WTC11 (cell line): Measurements from ENCODE around the gene EIF6. TPM values are rescaled to one million over a fixed set of nuclear protein-coding genes. Genes with fewer than 3 reads are reported as not detected.
A peak's percentile ranks its signal among the peaks of the same experiment; 100 is the strongest.

Source experiments
- ATAC-seq: fragments of 200-7000 bp; cut with Tn5 transposase; 2 replicates; pipeline ENCODE4 v1.10.0; 2021; ENCODE audit warnings: mild to moderate bottlenecking, moderate library complexity
- CTCF ChIA-PET: fragments of 300-600 bp; sonication (Branson Sonifier 250); formaldehyde crosslinking; loops from one replicate; lab custom pipeline; 2021; ENCODE audit warnings: antibody characterized with exemption; lab: Charles Lee
- POLR2A ChIA-PET: fragments of 350-600 bp; sonication (Branson Sonifier 250); formaldehyde crosslinking; loops from one replicate; lab custom pipeline; 2021; ENCODE audit warnings: antibody characterized with exemption; lab: Charles Lee
- DNase-seq: peaks from one replicate; pipeline ENCODE4 v3.0.0; 2021; ENCODE audit warnings: low spot score
- H3K27ac Mint-ChIP-seq: 2 replicates; pipeline ENCODE4 v1.8.0; 2021; ENCODE audit warnings: mixed read lengths
- H3K27me3 Mint-ChIP-seq: 2 replicates; pipeline ENCODE4 v1.8.0; 2021; ENCODE audit warnings: low read depth, mild to moderate bottlenecking, moderate library complexity, mixed read lengths
- H3K36me3 Mint-ChIP-seq: 2 replicates; pipeline ENCODE4 v1.8.0; 2021; ENCODE audit warnings: mixed read lengths
- H3K4me1 Mint-ChIP-seq: 2 replicates; pipeline ENCODE4 v1.8.0; 2022; ENCODE audit warnings: mixed read lengths
- H3K4me3 Mint-ChIP-seq: 2 replicates; pipeline ENCODE4 v1.8.0; 2021; ENCODE audit warnings: mild to moderate bottlenecking, moderate library complexity, mixed read lengths
- H3K9me3 Mint-ChIP-seq: 2 replicates; pipeline ENCODE4 v1.8.0; 2021; ENCODE audit warnings: mixed read lengths
- CBFB ChIP-seq: sonication (generic); formaldehyde crosslinking; IDR thresholded peaks from 2 replicates; pipeline ENCODE4 v1.8.1; 2022; ENCODE audit warnings: mild to moderate bottlenecking, low read depth, missing genetic modification reagents
- CREM ChIP-seq: sonication (generic); formaldehyde crosslinking; IDR thresholded peaks from 2 replicates; pipeline ENCODE4 v1.8.1; 2022; ENCODE audit warnings: mild to moderate bottlenecking, missing genetic modification reagents, moderate library complexity
- FOXJ3 ChIP-seq: sonication (generic); formaldehyde crosslinking; IDR thresholded peaks from 2 replicates; pipeline ENCODE4 v1.9.0; 2021; ENCODE audit warnings: missing genetic modification reagents, mild to moderate bottlenecking, borderline replicate concordance
- HMGA2 ChIP-seq: fragments of 250-450 bp; sonication (Bioruptor Pico); IDR thresholded peaks from 2 replicates; pipeline ENCODE4 v1.4.0; 2021; ENCODE audit warnings: mild to moderate bottlenecking, moderate library complexity
- JAZF1 ChIP-seq: fragments of 250-450 bp; sonication (Bioruptor Pico); IDR thresholded peaks from 2 replicates; pipeline ENCODE4 v1.9.0; 2021; ENCODE audit warnings: moderate library complexity, mild to moderate bottlenecking, inconsistent platforms
- NFATC4 ChIP-seq: fragments of 250-450 bp; sonication (Bioruptor Pico); IDR thresholded peaks from 2 replicates; pipeline ENCODE4 v1.9.0; 2021; ENCODE audit warnings: mild to moderate bottlenecking
- NFE2L1 ChIP-seq: sonication (generic); formaldehyde crosslinking; IDR thresholded peaks from 2 replicates; pipeline ENCODE4 v1.8.1; 2023; ENCODE audit warnings: missing genetic modification reagents
- RORB ChIP-seq: fragments of 250-450 bp; sonication (Bioruptor Pico); IDR thresholded peaks from 2 replicates; pipeline ENCODE4 v1.9.0; 2021; ENCODE audit warnings: mild to moderate bottlenecking
- SP1 ChIP-seq: sonication (generic); formaldehyde crosslinking; conservative IDR thresholded peaks from 2 replicates; pipeline ENCODE4 v1.8.1; 2022; ENCODE audit warnings: missing genetic modification reagents
- TCF7 ChIP-seq: sonication (generic); formaldehyde crosslinking; IDR thresholded peaks from 2 replicates; pipeline ENCODE4 v1.8.0; 2022; ENCODE audit warnings: mild to moderate bottlenecking, low read depth, missing genetic modification reagents, moderate library complexity
- TEAD4 ChIP-seq: sonication (generic); formaldehyde crosslinking; IDR thresholded peaks from 2 replicates; pipeline ENCODE4 v1.8.0; 2022; ENCODE audit warnings: mild to moderate bottlenecking, missing genetic modification reagents
- ZNF121 ChIP-seq: sonication (generic); formaldehyde crosslinking; IDR thresholded peaks from 2 replicates; pipeline ENCODE4 v1.8.0; 2023; ENCODE audit warnings: missing genetic modification reagents
- ZNF263 ChIP-seq: sonication (generic); formaldehyde crosslinking; IDR thresholded peaks from 2 replicates; pipeline ENCODE4 v1.8.1; 2022; ENCODE audit warnings: low read depth, mild to moderate bottlenecking, moderate library complexity, missing genetic modification reagents
- ZNF396 ChIP-seq: fragments of 250-450 bp; sonication (Bioruptor Pico); IDR thresholded peaks from 2 replicates; pipeline ENCODE4 v1.8.0; 2021; ENCODE audit warnings: mild to moderate bottlenecking, moderate library complexity, borderline replicate concordance
- ZNF423 ChIP-seq: fragments of 250-450 bp; sonication (Bioruptor Pico); IDR thresholded peaks from 2 replicates; pipeline ENCODE4 v2.1.2; 2022; ENCODE audit warnings: mild to moderate bottlenecking, moderate library complexity
- total RNA-seq: library from RNA; stranded (reverse); gene quantifications from 3 replicates; pipeline ENCODE4 v1.2.3, GENCODE V29; 2021
- TF ChIP-seq, protein P1 (sequence below): fragments of 250-450 bp; sonication (Bioruptor Pico); IDR thresholded peaks from 2 replicates; pipeline ENCODE4 v2.1.2; 2022; ENCODE audit warnings: mild to moderate bottlenecking, moderate library complexity
- TF ChIP-seq, protein P2 (sequence below): sonication (generic); formaldehyde crosslinking; IDR thresholded peaks from 2 replicates; pipeline ENCODE4 v1.8.1; 2023; ENCODE audit warnings: mild to moderate bottlenecking, missing genetic modification reagents, moderate library complexity
- TF ChIP-seq, protein P3 (sequence below): sonication (generic); formaldehyde crosslinking; IDR thresholded peaks from 2 replicates; pipeline ENCODE4 v1.8.0; 2022; ENCODE audit warnings: mild to moderate bottlenecking, missing genetic modification reagents
- TF ChIP-seq, protein P4 (sequence below): sonication (generic); formaldehyde crosslinking; conservative IDR thresholded peaks from 2 replicates; pipeline ENCODE4 v1.8.1; 2022; ENCODE audit warnings: mild to moderate bottlenecking, missing genetic modification reagents
- TF ChIP-seq, protein P5 (sequence below): fragments of 250-450 bp; sonication (Bioruptor Pico); IDR thresholded peaks from 2 replicates; pipeline ENCODE4 v1.9.0; 2021; ENCODE audit warnings: mild to moderate bottlenecking
- TF ChIP-seq, protein P6 (sequence below): sonication (generic); formaldehyde crosslinking; IDR thresholded peaks from 2 replicates; pipeline ENCODE4 v1.8.1; 2023; ENCODE audit warnings: mild to moderate bottlenecking, missing genetic modification reagents, moderate library complexity
- TF ChIP-seq, protein P7 (sequence below): sonication (generic); formaldehyde crosslinking; conservative IDR thresholded peaks from 2 replicates; pipeline ENCODE4 v1.8.1; 2023; ENCODE audit warnings: mild to moderate bottlenecking, low read depth, missing genetic modification reagents, moderate library complexity

EIF6 gene
- total RNA-seq, 1 experiment from 2014 or later, result 157 TPM

DNA sequence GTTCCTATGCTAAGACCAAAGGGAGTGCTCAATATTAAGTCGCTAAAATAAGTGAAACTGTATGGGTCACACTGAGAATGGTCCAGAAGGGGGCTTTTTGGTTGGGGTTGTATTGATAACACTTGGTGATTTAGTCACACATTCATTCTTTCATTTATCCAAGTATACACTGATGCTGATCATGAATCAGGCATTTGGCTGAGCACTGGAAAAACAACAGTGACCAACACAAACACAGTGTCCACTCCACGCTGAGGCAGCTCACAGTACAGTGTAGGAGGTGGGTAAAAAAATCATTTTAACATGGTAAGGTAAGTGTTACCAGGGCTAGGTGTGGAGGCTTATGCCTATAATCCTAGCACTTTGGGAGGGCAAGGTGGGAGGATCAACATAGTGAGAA is 16.9 kb upstream of the EIF6 start:
- Mint-ChIP-seq H3K4me1 (peaks cover 16% of the 10 kb centered on the region), H3K4me3 (no peak overlapping the region)
- TF ChIP-seq CBFB (CRISPR knock-in tag), result no peak
- no peak for TF ChIP-seq ZNF396
- no peak for TF ChIP-seq TCF7
- TF ChIP-seq ZNF263, result no peak
- TF ChIP-seq ZNF423 (CRISPR knock-in tag), result no peak
- TF ChIP-seq, protein P1, sequence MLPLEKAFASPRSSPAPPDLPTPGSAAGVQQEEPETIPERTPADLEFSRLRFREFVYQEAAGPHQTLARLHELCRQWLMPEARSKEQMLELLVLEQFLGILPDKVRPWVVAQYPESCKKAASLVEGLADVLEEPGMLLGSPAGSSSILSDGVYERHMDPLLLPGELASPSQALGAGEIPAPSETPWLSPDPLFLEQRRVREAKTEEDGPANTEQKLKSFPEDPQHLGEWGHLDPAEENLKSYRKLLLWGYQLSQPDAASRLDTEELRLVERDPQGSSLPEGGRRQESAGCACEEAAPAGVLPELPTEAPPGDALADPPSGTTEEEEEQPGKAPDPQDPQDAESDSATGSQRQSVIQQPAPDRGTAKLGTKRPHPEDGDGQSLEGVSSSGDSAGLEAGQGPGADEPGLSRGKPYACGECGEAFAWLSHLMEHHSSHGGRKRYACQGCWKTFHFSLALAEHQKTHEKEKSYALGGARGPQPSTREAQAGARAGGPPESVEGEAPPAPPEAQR (CRISPR knock-in tag), result no peak
- TF ChIP-seq FOXJ3 (CRISPR knock-in tag), result no peak
- TF ChIP-seq TEAD4, result no peak
- TF ChIP-seq SP1, result no peak
- TF ChIP-seq, protein P2, sequence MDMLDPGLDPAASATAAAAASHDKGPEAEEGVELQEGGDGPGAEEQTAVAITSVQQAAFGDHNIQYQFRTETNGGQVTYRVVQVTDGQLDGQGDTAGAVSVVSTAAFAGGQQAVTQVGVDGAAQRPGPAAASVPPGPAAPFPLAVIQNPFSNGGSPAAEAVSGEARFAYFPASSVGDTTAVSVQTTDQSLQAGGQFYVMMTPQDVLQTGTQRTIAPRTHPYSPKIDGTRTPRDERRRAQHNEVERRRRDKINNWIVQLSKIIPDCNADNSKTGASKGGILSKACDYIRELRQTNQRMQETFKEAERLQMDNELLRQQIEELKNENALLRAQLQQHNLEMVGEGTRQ (CRISPR knock-in tag), result no peak
- TF ChIP-seq NFATC4 (CRISPR knock-in tag), result no peak
- TF ChIP-seq, protein P3, sequence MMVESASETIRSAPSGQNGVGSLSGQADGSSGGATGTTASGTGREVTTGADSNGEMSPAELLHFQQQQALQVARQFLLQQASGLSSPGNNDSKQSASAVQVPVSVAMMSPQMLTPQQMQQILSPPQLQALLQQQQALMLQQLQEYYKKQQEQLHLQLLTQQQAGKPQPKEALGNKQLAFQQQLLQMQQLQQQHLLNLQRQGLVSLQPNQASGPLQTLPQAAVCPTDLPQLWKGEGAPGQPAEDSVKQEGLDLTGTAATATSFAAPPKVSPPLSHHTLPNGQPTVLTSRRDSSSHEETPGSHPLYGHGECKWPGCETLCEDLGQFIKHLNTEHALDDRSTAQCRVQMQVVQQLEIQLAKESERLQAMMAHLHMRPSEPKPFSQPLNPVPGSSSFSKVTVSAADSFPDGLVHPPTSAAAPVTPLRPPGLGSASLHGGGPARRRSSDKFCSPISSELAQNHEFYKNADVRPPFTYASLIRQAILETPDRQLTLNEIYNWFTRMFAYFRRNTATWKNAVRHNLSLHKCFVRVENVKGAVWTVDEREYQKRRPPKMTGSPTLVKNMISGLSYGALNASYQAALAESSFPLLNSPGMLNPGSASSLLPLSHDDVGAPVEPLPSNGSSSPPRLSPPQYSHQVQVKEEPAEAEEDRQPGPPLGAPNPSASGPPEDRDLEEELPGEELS (CRISPR knock-in tag), result no peak
- TF ChIP-seq, all 79 proteins: peak for 0
- ChIA-PET CTCF (interaction anchor here (0.9 to 1.0 kb wide), 2 partner anchors 28 to 157 kb away, joined by 3 to 4 read pairs; no protein-coding TSS in a partner anchor), POLR2A (no interaction called here)
- no peak overlapping the region for H3K27ac Mint-ChIP-seq
- DNase-seq (no peak), ATAC-seq (no peak)
- peaks cover 4% of the 10 kb centered on the region; the same call in 1 of the 2 replicates for H3K27me3 Mint-ChIP-seq
- H3K36me3 Mint-ChIP-seq, result peaks cover 7% of the 10 kb centered on the region; the same call in 1 of the 2 replicates
- no peaks in the 10 kb centered on the region for H3K9me3 Mint-ChIP-seq

DNA sequence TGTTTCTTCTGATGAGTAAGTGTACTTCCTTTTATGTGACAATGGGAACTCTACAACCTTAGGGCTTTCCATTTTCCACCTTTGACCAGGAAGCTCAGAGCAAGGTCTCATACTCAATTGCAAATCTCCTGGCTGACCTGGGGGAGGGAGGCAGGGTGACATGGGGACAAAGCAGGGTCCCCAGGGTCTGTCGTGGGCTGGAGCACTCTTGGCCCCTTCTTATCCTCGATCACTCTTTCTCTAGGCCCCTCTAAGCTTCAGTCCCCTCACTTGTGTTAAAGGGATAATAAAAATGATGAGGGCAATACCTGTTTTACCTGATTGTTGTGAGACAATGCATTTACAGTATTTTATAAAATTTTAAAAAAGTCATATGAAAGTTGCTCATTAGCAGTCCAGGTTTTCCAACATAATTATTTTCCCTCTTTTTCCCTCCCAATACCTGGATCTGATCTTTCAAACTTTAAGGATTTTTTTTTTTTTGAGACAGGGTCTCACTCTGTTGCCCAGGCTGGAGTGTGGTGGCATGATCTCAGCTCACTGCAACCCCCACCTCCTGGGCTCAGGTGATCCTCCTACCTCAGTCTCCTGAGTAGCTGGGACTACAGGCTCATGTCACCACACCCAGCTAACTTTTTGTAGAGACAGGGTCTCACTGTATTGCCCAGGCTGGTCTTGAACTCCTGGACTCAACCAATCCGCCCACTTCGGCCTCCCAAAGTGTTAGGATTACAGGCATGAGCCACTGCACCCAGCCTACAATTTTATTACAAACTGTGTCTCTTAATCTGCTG is 16.1 kb upstream of the EIF6 start:
- ATAC-seq, result no peak
- Mint-ChIP-seq H3K4me3 (no peak overlapping the region), H3K9me3 (no peaks in the 10 kb centered on the region), H3K27ac (no peak overlapping the region), H3K4me1 (peaks cover 16% of the 10 kb centered on the region)
- CTCF ChIA-PET, result interaction anchor here (4.6 kb wide), 1 partner anchor 29 kb away, joined by 25 read pairs; no protein-coding TSS in a partner anchor
- TF ChIP-seq ZNF121 (CRISPR knock-in tag), result peak; percentile 87
- TF ChIP-seq NFE2L1 (CRISPR knock-in tag), result no peak
- TF ChIP-seq, all 79 proteins: peak for 1
- H3K27me3 Mint-ChIP-seq, result peaks cover 4% of the 10 kb centered on the region; the same call in 1 of the 2 replicates
- POLR2A ChIA-PET, result no interaction called here
- no peak for DNase-seq
- peaks cover 3% of the 10 kb centered on the region; the same call in 1 of the 2 replicates for H3K36me3 Mint-ChIP-seq

DNA sequence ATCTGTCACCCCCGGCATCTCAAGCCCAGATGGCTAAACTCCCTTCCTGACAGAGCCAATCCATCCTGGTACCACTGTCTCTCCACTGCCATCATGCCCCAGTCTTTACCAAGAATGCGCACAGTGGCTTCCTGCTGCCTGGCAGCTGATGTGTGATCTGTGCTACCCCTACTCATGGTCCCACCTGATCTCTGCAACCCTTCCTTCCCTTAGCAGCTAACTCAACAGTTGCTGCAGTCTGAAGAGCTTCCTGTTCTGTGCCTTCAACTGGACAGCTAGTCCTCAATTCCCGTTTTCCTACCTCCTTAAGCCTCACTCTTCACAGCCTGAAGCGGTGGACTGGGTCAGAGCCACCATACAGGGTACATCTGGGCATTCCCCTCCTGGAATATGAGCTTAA is 15.2 kb upstream of the EIF6 start:
- Mint-ChIP-seq H3K36me3 (no peaks in the 10 kb centered on the region), H3K4me1 (peaks cover 14% of the 10 kb centered on the region), H3K4me3 (no peak overlapping the region), H3K27me3 (peaks cover 4% of the 10 kb centered on the region; the same call in 1 of the 2 replicates), H3K9me3 (no peaks in the 10 kb centered on the region), H3K27ac (no peak overlapping the region)
- ATAC-seq (no peak), DNase-seq (no peak)
- POLR2A ChIA-PET, result no interaction called here
- CTCF ChIA-PET, result interaction anchor here (4.6 kb wide), 1 partner anchor 30 kb away, joined by 25 read pairs; no protein-coding TSS in a partner anchor
- TF ChIP-seq RORB (CRISPR knock-in tag) (no peak), JAZF1 (no peak), CREM (CRISPR knock-in tag) (no peak), HMGA2 (CRISPR knock-in tag) (no peak)
- TF ChIP-seq, protein P4, sequence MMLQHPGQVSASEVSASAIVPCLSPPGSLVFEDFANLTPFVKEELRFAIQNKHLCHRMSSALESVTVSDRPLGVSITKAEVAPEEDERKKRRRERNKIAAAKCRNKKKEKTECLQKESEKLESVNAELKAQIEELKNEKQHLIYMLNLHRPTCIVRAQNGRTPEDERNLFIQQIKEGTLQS (CRISPR knock-in tag), result no peak
- TF ChIP-seq, protein P5, sequence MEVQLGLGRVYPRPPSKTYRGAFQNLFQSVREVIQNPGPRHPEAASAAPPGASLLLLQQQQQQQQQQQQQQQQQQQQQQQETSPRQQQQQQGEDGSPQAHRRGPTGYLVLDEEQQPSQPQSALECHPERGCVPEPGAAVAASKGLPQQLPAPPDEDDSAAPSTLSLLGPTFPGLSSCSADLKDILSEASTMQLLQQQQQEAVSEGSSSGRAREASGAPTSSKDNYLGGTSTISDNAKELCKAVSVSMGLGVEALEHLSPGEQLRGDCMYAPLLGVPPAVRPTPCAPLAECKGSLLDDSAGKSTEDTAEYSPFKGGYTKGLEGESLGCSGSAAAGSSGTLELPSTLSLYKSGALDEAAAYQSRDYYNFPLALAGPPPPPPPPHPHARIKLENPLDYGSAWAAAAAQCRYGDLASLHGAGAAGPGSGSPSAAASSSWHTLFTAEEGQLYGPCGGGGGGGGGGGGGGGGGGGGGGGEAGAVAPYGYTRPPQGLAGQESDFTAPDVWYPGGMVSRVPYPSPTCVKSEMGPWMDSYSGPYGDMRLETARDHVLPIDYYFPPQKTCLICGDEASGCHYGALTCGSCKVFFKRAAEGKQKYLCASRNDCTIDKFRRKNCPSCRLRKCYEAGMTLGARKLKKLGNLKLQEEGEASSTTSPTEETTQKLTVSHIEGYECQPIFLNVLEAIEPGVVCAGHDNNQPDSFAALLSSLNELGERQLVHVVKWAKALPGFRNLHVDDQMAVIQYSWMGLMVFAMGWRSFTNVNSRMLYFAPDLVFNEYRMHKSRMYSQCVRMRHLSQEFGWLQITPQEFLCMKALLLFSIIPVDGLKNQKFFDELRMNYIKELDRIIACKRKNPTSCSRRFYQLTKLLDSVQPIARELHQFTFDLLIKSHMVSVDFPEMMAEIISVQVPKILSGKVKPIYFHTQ, result no peak
- TF ChIP-seq, protein P6, sequence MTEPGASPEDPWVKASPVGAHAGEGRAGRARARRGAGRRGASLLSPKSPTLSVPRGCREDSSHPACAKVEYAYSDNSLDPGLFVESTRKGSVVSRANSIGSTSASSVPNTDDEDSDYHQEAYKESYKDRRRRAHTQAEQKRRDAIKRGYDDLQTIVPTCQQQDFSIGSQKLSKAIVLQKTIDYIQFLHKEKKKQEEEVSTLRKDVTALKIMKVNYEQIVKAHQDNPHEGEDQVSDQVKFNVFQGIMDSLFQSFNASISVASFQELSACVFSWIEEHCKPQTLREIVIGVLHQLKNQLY (CRISPR knock-in tag), result no peak
- TF ChIP-seq, protein P7, sequence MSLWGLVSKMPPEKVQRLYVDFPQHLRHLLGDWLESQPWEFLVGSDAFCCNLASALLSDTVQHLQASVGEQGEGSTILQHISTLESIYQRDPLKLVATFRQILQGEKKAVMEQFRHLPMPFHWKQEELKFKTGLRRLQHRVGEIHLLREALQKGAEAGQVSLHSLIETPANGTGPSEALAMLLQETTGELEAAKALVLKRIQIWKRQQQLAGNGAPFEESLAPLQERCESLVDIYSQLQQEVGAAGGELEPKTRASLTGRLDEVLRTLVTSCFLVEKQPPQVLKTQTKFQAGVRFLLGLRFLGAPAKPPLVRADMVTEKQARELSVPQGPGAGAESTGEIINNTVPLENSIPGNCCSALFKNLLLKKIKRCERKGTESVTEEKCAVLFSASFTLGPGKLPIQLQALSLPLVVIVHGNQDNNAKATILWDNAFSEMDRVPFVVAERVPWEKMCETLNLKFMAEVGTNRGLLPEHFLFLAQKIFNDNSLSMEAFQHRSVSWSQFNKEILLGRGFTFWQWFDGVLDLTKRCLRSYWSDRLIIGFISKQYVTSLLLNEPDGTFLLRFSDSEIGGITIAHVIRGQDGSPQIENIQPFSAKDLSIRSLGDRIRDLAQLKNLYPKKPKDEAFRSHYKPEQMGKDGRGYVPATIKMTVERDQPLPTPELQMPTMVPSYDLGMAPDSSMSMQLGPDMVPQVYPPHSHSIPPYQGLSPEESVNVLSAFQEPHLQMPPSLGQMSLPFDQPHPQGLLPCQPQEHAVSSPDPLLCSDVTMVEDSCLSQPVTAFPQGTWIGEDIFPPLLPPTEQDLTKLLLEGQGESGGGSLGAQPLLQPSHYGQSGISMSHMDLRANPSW (CRISPR knock-in tag), result no peak
